ENCODE data around the gene SLC6A5.

Gene SLC6A5

DNA sequence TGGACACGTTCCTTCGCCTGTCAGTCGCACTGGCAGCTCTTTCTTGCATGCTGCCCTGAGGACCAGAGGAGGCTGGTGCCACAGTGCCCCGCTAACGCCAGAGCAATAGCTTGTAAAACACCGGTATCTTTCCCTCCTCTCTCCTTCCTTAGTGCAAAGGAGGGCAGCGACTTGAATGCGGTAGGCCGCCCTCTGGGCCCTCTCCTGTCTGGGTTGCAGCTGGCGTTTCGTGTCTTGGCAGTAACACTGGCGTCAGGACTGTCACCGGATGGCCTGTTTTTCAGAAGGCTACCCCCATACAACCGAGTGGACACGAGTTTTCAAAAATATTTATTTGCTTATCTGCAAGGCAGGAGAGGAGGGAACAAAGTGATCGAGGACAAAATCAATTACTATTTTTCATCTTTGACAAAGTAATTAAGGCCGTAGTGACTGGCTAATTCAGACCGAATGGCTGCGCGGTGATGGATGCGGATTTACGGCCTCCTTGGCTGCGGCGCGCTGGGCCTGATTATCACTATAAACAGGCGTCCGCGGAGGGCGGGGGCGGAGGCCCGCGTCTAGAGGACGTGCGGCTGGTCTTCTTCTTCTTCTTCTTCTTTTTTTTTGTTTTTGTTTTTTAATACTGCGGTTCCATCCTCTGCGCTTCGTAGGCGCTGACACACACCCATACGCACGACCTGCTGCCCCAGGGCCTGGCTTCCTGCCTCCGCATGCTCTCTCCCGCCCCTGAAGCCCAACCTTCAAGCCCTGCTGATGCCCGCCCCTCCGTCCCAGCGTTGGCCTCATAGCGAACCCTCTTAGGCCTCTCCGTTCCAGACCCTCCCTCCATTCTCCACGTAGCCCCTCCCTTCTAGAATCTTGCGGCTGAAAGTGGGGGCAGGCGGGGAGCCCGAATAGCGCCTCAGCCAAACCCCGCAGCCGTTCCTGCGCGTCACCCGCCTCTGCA is 2.9 kb upstream of the SLC6A5 start:
- DNase-seq (ENCODE audit: low spot score), result no peak

- no peak for DNase-seq (ENCODE audit: low spot score)
These were observed 2.2 kb upstream of the SLC6A5 start for GRCh38 chr11:20597154-20597679.

GRCh38 chr11:20597680-20598484 is 1.5 kb upstream of the SLC6A5 start:
- no peak for DNase-seq (ENCODE audit: low spot score)

DNA sequence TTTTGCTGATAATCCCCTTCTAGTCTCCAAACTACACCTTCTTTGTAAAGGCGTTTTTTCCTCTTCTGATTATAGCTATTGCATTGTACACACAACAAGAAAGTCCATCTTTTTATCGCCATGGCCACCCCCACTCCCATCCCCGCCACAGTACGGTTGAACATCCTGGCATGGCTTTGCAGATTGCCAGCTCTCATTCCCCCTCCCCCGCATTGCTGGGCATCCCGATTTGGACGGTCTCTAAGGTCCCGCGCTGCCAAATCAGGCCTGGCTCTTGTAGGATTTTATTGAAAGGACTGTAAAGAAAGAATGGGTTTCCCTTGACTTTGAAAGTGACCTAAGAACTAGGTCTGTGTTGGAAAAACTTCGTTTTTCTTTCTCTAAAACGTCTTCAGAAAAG is 916 bp upstream of the SLC6A5 start:
- DNase-seq (ENCODE audit: low spot score), result no peak

GRCh38 chr11:20600020-20600346 is 575 bp downstream of the SLC6A5 start:
- no peak for DNase-seq (ENCODE audit: low spot score)

GRCh38 chr11:20600551-20600950 is 1.1 kb downstream of the SLC6A5 start:
- DNase-seq (ENCODE audit: low spot score), result no peak

DNA sequence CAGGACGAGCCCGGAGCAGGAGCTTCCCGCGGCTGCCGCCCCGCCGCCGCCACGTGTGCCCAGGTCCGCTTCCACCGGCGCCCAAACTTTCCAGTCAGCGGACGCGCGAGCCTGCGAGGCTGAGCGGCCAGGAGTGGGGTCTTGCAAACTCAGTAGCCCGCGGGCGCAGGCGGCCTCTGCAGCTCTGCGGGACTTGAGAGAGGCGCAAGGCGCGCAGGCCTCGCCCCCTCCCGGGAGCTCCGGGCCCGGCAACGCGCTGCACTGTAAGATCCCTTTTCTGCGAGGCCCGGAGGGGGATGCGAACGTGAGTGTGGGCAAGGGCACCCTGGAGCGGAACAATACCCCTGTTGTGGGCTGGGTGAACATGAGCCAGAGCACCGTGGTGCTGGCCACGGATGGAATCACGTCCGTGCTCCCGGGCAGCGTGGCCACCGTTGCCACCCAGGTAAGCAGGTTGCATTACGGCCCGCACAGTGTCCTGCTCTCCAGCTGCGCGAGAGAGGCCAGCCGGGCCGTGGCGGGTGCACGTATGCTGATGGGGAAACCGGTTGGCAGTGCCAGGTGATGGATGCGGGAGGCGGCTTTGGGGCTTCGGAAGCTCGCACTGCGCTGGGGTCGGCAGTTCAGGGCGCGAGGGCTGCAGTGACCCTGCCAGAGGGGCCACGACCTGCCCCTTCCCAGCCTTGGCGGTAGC is 2.0 kb downstream of the SLC6A5 start:
- DNase-seq (ENCODE audit: low spot score), result no peak

DNA sequence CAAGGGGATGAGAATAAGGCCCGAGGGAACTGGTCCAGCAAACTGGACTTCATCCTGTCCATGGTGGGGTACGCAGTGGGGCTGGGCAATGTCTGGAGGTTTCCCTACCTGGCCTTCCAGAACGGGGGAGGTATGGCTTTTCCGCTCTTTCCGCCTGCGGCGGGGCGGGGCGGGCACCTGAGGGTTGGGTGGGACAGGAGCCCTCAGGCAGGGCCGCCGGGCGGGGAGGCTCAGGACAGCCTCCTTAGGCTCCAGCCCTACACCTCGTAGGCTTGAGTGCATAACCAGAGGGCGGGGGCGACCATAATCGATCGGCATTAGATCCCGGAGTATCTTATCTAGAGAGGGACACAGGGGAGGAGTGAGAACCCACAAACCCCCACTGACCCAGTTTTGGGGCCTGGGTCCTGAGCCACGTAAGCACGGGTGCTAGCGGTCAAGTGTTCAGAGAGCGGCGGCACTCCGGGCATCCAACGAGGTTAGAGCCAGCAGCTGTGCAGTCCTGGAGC is 4.9 kb downstream of the SLC6A5 start:
- DNase-seq (ENCODE audit: low spot score), result no peak

DNA sequence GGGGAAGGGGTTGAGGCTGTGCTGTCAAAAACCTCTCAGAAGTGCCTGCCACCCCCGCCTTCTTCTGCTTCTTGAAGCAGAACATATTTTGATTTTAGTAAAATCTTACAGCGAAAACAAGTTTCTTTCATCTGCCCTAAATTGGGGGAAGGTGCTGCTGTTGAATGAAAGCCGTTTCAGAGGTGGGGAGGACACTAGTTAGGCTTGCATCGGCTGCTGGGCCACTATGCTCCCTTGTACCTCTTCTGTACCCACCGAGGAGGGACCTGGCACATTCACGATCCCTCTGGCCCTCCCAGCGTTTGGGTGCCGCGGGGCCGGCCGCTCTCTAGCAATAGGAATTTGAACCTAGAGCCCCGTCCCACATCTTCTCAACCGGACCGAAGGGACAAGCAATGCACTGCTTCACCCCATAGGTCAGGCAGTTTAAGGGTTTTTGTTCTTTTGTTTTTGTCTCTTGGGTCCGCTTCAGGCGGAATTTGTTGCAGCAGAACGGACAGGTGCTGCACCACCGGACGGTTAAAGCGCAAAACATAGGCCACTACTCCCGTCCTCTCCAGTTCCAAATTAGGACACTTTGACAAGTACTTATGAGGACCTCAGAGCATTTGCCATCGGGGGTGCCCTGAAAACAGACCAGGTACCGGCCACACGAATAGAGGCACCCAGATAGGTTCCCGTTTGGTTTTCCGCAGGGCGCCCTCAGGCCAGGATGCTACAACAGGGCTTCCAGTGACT is 5.6 kb downstream of the SLC6A5 start:
- DNase-seq (ENCODE audit: low spot score), result no peak

DNA sequence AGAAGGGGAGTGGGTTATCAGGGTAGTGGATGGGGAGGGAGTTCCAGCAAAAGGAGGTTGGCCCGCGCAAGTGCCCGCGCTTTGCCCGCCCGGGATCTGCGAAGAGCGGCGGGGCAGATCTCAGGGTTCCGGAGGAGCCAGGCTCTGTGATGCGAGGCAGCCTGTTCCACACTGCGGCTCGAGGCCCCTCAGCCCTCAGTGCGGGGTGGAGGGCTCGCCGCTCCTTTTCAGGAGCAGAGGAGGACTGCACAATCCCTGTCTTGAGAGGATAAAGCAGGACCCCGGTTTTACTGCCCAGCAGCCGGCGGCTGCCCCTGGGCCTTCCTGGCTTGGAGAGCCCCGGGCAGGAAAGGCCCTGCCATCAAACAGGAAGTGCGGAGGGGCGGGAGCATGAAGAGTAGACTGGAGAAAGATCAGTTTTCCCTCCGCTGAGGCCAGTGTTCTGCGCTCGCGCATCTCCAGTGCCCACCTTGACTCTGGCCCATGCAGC is 6.2 kb downstream of the SLC6A5 start:
- no peak for DNase-seq (ENCODE audit: low spot score)

DNA sequence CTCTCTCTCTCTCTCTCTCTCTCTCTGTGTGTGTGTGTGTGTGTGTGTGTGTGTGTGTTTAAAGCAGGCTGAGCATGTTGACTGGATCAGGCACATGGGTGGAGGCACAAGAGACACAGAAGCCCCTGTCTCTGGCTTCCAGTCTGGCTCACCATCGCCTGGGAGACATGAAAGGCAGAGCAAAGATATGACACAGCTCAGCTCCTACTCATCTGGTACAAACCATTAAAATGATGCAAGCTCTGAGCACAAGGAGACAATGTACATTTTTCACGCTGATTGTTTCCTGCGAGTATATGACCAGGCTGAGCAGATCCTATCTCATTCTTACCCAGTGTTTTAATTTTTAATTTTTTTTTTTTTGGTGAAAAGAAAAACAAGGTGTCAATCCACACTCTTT is 9.5 kb downstream of the SLC6A5 start:
- DNase-seq (ENCODE audit: low spot score), result no peak

GRCh38 chr11:20609727-20610707 is 10.6 kb downstream of the SLC6A5 start:
- peak; percentile 33 for DNase-seq (ENCODE audit: low spot score)

DNA sequence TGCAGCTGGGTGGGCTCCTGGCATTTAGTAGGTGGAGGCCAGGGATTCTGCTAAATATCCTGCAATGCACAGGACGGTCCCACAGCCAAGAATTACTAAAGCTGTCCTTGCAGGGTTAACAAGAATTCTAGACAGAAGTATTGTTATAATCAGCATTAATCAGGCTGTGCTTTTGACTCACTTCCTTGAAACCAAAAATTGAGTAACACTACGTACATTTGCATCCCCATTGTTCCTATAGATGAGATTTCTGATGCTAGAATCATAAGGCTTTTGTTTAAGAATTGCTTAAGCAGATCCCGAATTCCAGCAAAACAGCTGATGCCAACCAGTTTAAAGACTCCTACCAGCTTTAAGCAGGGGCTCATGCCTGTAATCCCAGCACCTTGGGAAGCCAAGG is 11.4 kb downstream of the SLC6A5 start:
- no peak for DNase-seq (ENCODE audit: low spot score)

DNA sequence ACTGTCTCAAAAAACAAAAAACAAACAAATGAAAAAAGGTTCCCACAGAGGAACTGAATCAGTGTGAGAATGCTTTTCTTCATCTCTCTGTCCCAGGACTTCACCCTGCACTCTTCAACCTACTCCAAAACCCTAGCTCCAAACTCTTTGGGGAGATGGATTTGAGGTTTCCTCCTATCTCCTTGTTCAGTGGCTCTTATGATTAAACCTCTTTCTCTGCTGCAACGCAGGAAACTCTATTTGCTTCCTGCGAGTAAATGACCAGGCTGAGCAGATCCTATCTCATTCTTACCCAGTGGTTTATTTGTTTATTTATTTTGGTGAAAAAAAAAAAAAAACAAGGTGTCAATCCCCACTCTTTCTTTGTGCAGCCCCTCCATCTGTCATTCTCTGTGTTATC is 12.0 kb downstream of the SLC6A5 start:
- DNase-seq (ENCODE audit: low spot score), result no peak

DNA sequence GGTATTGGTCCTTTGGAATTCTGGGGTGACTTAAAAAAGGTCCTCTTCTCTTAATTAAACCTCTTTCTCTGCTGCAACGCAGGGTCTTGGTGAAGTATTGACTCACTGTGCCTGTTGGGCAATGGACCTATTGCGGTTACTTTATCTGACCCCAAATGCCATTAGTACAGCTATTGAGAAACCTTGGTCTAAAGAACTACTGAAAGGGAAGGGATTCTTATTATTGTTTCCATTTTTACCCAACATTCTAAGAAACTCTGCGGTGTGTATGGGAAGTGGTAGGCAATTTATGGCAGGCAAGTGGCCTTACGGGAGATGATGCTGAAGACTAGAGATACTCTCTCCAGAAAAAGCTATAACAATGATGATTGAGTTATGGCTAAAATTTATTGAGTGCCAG is 12.5 kb downstream of the SLC6A5 start:
- no peak for DNase-seq (ENCODE audit: low spot score)

- DNase-seq (ENCODE audit: low spot score), result no peak
These were observed 13.0 kb downstream of the SLC6A5 start for GRCh38 chr11:20612416-20612815.

DNA sequence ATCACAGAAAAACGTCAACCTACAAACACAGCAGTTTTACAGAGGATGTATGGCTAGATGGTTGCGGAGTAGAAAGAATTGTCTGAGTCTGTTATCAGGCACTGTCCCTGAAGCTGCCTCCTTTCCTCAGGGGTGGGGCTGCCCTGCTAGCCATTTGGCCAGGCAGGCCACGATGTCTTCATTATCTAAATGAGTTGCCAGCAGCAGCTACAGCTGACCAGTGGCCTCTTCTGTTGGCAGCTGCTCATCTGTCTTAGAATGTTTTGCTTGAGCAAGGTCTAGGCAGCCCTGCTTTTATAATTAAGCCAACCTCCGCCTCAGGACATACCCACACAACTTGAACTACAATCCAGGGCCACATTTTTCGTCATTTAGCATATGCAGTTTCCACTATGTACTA is 17.5 kb downstream of the SLC6A5 start:
- DNase-seq (ENCODE audit: low spot score), result no peak

DNA sequence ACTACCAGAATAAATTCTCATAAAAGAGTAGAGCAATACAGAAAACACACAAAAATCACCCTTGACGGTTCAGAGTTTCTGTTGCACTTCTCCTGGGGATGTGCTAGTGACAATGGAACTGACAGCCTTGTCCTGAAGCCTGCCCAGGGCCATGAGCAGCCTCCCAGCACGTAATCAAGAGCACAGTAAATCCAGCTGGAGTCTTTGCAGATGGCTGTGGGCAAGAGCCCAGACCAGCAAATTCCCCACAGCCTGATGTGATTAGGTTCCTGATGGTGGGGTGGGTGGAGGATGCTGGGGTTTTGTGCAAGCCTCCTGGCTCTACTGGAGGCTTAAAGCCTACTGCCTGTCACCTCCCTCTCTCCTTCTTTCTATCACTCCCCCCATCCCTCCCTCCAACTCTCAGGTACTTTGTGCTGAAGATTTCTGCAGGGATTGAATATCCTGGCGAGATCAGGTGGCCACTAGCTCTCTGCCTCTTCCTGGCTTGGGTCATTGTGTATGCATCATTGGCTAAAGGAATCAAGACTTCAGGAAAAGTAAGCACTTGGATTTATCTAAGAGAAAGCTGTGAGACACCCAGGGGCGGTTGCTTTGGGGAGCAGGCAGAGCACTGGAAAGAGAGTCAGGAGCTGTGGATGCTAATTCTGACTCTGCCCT is 18.1 kb downstream of the SLC6A5 start:
- no peak for DNase-seq (ENCODE audit: low spot score)

DNA sequence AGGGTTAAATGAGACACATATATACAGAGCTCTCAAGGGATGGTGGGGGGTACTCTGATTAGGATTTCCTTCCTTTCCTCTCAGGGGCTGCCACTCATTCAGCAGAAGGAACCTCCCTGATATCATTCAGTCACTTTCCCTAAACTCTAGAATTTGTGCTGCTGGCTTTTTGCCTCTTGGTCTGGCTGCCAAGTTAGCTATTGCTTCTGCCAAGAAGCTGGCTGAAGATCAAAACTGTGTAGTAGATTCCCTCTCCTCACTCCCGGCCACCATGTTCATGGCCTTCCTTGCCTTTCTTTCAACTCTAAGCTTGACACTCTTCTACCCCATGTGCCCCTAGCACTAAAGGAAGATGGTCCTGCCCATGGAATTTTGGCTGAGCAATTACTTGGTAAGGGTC is 18.7 kb downstream of the SLC6A5 start:
- no peak for DNase-seq (ENCODE audit: low spot score)

- no peak for DNase-seq (ENCODE audit: low spot score)
These were observed 21.6 kb downstream of the SLC6A5 start for GRCh38 chr11:20620988-20621387.
